Gastrocnemius medialis (tissue), 4 donors: Measurements from ENCODE around the gene PRRT3.
"Not testable (repeated sequence)": the region's sequence is repeated elsewhere in the genome, so short reads cannot be mapped to it uniquely, and the experiment has no call there.

Experiments
- POLR2A ChIP-seq, 2 donors: fragments of 450-650 bp; IDR thresholded peaks; one replicate each; pipeline ENCODE4 v1.6.1; 2017; ENCODE audit warnings: antibody characterized with exemption in 2 of 2, mild to moderate bottlenecking in 2 of 2, moderate library complexity in 2 of 2
- TF ChIP-seq, protein P1 (sequence below), 5 experiments: fragments of 450-650 bp in 3 of 5; fragments of 200-600 bp in 2 of 5; sonication (generic) in 2 of 5; IDR thresholded peaks in 4 of 5; conservative IDR thresholded peaks in 1 of 5; 1 replicate in 4 of 5; 2 replicates in 1 of 5; pipeline ENCODE4 v1.5.1; 2016 to 2019; ENCODE audit warnings: antibody characterized with exemption in 5 of 5, mild to moderate bottlenecking in 3 of 5, moderate library complexity in 3 of 5

GRCh38 chr3:9939906-9940305 is 12.3 kb downstream of the PRRT3 start:
- TF ChIP-seq, protein P1, sequence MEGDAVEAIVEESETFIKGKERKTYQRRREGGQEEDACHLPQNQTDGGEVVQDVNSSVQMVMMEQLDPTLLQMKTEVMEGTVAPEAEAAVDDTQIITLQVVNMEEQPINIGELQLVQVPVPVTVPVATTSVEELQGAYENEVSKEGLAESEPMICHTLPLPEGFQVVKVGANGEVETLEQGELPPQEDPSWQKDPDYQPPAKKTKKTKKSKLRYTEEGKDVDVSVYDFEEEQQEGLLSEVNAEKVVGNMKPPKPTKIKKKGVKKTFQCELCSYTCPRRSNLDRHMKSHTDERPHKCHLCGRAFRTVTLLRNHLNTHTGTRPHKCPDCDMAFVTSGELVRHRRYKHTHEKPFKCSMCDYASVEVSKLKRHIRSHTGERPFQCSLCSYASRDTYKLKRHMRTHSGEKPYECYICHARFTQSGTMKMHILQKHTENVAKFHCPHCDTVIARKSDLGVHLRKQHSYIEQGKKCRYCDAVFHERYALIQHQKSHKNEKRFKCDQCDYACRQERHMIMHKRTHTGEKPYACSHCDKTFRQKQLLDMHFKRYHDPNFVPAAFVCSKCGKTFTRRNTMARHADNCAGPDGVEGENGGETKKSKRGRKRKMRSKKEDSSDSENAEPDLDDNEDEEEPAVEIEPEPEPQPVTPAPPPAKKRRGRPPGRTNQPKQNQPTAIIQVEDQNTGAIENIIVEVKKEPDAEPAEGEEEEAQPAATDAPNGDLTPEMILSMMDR (IDR thresholded peaks at IDR 0.05 in 4 of 5, conservative IDR thresholded peaks at IDR 0.05 in 1 of 5) = not testable (repeated sequence)
- not testable (repeated sequence) for TF ChIP-seq POLR2A (IDR thresholded peaks at IDR 0.05)
